Suprapubic skin (tissue), 4 donors: ENCODE results near the gene CDK5R1. TPM values are rescaled to one million over a fixed set of nuclear protein-coding genes. Genes with fewer than 3 reads are reported as not detected.

ENCODE experiments used
- DNase-seq, 2 donors: peaks; one replicate each; pipeline ENCODE4 v3.0.0-alpha.2; 2019; ENCODE audit warnings: low spot score in 2 of 2
- H3K27ac ChIP-seq: fragments of 200-600 bp; sonication (generic); one replicate; pipeline ENCODE4 v1.5.1; 2019
- H3K27me3 ChIP-seq: fragments of 200-600 bp; sonication (generic); one replicate; pipeline ENCODE4 v1.5.1; 2019
- H3K36me3 ChIP-seq: fragments of 200-600 bp; sonication (generic); one replicate; pipeline ENCODE4 v1.5.1; 2019
- H3K4me1 ChIP-seq: fragments of 200-600 bp; sonication (generic); one replicate; pipeline ENCODE4 v1.5.1; 2019
- H3K4me3 ChIP-seq: fragments of 200-600 bp; sonication (generic); one replicate; pipeline ENCODE4 v1.5.1; 2019; ENCODE audit warnings: mild to moderate bottlenecking
- H3K9me3 ChIP-seq: fragments of 200-600 bp; sonication (generic); one replicate; pipeline ENCODE4 v1.5.1; 2019
- EP300 ChIP-seq: sonication (generic); formaldehyde crosslinking; IDR thresholded peaks from one replicate; pipeline ENCODE4 v1.6.1; 2017; ENCODE audit warnings: antibody characterized with exemption
- POLR2A ChIP-seq, 2 donors: fragments of 450-650 bp; IDR thresholded peaks; one replicate each; pipeline ENCODE4 v1.6.1; 2017; ENCODE audit warnings: antibody characterized with exemption in 2 of 2, mild to moderate bottlenecking in 2 of 2, moderate library complexity in 2 of 2
- POLR2AphosphoS5 ChIP-seq, 3 donors: sonication (generic); formaldehyde crosslinking; IDR thresholded peaks; one replicate each; pipeline ENCODE4 v1.6.1; 2017; ENCODE audit warnings: antibody characterized with exemption in 3 of 3
- WGBS: methylation state at CpG from one replicate; pipeline ENCODE4 v1.1.5; 2018; 5-methylcytosine and 5-hydroxymethylcytosine counted together
- total RNA-seq, 4 donors: library from RNA; depleted of rRNA; stranded (reverse); fragments of >200 nt; gene quantifications; one replicate each; pipeline ENCODE4 v1.1.0, GENCODE V29; 2016
- TF ChIP-seq, protein P1 (sequence below), 2 donors: fragments of 200-600 bp in 1 of 2; fragments of 450-650 bp in 1 of 2; sonication (generic) in 1 of 2; IDR thresholded peaks; one replicate each; pipeline ENCODE4 v1.5.1; 2016 to 2019; ENCODE audit warnings: antibody characterized with exemption in 2 of 2, mild to moderate bottlenecking in 1 of 2, moderate library complexity in 1 of 2

The CDK5R1 gene
- total RNA-seq, 4 donors from 2014 or later: 3.5 to 6.9 (median 5.5) TPM

DNA sequence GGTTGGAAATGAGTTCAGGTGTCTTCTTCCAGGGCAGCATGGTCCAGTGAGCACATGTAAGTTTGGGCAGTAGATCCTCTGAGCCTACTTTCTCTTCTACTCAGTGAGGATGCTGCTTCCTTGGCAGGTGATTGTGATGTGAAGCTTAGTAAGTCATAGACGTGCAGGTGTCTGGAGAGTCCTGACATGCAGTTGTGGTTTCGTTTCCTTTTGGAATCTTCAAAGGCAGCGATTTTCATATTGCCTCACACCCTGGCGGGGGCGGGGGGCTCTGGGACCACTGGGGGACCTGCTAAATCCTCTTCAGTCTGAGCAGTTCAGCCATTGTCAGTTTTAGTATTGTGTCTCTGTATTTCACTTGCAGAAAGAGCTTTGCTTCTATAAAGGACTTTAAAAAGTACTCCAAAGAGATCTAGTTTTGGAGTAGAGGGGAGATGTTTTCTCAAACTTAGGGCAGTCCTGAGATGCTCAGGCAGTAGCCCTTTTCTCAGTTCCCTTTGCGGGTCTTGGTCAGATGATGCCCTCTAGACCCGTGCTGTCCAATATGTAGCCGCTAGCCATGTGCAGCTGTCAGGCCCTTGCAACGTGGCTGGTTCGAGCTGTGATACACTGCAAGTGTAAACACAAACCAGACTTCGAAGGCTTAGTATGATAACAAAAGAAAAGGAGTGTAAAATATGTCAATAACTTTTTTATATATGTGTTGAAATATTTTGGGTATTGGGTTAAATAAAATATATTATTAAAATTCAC is 4.0 kb upstream of the CDK5R1 start:
- TF ChIP-seq, protein P1, sequence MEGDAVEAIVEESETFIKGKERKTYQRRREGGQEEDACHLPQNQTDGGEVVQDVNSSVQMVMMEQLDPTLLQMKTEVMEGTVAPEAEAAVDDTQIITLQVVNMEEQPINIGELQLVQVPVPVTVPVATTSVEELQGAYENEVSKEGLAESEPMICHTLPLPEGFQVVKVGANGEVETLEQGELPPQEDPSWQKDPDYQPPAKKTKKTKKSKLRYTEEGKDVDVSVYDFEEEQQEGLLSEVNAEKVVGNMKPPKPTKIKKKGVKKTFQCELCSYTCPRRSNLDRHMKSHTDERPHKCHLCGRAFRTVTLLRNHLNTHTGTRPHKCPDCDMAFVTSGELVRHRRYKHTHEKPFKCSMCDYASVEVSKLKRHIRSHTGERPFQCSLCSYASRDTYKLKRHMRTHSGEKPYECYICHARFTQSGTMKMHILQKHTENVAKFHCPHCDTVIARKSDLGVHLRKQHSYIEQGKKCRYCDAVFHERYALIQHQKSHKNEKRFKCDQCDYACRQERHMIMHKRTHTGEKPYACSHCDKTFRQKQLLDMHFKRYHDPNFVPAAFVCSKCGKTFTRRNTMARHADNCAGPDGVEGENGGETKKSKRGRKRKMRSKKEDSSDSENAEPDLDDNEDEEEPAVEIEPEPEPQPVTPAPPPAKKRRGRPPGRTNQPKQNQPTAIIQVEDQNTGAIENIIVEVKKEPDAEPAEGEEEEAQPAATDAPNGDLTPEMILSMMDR (IDR thresholded peaks at IDR 0.05): no peak
- TF ChIP-seq EP300 (no peak), POLR2A (IDR thresholded peaks at IDR 0.05) (no peak), POLR2AphosphoS5 (IDR thresholded peaks at IDR 0.05) (no peak)
- H3K4me3 ChIP-seq: no peak overlapping the region
- H3K4me1 ChIP-seq: peaks cover 29% of the 10 kb centered on the region
- no peaks in the 10 kb centered on the region for H3K9me3 ChIP-seq
- H3K36me3 ChIP-seq: peaks cover 41% of the 10 kb centered on the region
- no peaks in the 10 kb centered on the region for H3K27me3 ChIP-seq
- 69% methylated on average over 11 of the region's 11 CpGs for WGBS
- H3K27ac ChIP-seq: no peak overlapping the region
- DNase-seq: no peak

DNA sequence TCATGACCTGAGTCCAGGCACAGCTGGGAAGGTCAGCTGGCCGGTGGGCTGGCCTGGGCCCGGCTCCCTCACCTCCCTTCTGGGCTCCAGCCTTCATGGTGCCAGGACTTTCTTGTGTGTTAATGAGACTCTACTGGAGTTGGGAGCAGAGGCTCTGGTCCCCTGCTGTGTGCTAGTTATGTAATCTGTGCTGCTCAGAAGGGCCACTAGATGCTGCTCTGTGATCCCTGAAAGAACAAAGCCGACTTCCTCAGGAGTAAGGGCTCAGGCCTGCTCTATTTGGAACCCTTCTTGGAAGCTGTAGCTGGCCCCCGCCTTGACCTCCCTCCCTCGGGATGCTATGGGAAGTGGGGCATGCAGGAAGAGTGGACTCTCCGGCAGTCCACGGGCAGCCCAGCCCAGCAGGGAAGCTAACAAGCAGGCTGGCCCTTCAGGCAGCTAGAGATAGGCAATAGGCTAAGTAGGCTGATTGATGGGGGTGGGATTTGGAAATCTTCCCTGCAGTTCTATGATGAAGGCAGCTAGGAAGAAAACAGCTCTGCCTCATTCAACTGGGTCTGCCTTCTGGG is 3.3 kb upstream of the CDK5R1 start:
- 60% methylated on average over 1 of the region's 7 CpGs for WGBS
- H3K36me3 ChIP-seq: peaks cover 33% of the 10 kb centered on the region
- no peaks in the 10 kb centered on the region for H3K9me3 ChIP-seq
- no peak overlapping the region for H3K27ac ChIP-seq
- H3K4me1 ChIP-seq: peaks cover 33% of the 10 kb centered on the region
- H3K4me3 ChIP-seq: no peak overlapping the region
- TF ChIP-seq EP300 (no peak), POLR2AphosphoS5 (IDR thresholded peaks at IDR 0.05) (peak in 1 of 3 donors; percentile 18), POLR2A (IDR thresholded peaks at IDR 0.05) (no peak)
- TF ChIP-seq, protein P1 (IDR thresholded peaks at IDR 0.05): peak; percentile 28 to 54
- H3K27me3 ChIP-seq: no peaks in the 10 kb centered on the region
- DNase-seq: peak in 1 of 2 donors; percentile 79

DNA sequence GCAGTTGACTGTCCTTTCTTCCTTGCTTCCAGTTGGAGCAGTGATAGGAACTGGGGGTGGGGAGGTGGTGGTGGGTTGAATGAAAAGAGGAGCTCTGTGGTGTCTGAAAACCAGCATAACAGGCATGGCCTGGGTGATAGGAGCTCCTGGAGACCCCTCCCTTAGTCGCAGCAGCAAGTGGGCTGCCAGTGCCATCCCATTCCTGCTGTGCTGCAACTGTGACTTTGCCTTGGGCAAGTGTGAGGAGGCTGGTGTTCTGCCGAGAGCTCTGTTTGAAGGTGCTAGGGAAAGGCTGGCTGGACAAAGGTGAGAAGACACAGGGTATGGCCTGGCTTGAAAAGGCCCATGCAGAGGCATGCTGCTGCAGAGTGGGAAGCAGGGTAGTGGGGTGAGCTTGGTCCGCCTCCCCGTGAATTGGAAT is 2.7 kb upstream of the CDK5R1 start:
- TF ChIP-seq POLR2AphosphoS5 (IDR thresholded peaks at IDR 0.05): no peak
- no peak for TF ChIP-seq EP300
- TF ChIP-seq POLR2A (IDR thresholded peaks at IDR 0.05): no peak
- TF ChIP-seq, protein P1 (IDR thresholded peaks at IDR 0.05): no peak
- peak in 1 of 2 donors; percentile 57 for DNase-seq
- H3K27me3 ChIP-seq: no peaks in the 10 kb centered on the region
- 78% methylated on average over 4 of the region's 4 CpGs for WGBS
- no peak overlapping the region for H3K4me3 ChIP-seq
- peaks cover 28% of the 10 kb centered on the region for H3K36me3 ChIP-seq
- H3K4me1 ChIP-seq: peaks cover 33% of the 10 kb centered on the region
- no peaks in the 10 kb centered on the region for H3K9me3 ChIP-seq
- no peak overlapping the region for H3K27ac ChIP-seq

DNA sequence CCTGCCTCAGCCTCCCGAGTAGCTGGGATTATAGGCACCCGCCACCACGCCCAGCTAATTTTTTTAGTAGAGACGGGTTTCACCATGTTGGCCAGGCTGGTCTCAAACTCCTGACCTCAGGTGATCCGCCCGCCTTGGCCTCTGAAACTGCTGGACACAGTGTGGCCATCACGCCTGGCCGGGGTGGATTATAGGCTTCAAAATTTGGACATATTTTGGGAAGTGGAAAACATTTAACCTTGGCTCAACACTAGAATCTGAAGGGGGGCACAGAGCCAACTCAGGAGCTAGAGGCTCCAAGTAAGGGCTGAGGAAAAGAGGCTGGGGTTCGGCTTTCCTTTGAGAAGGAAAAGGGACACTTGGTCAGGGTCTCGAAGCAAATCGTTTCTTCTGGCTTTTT is 2.2 kb upstream of the CDK5R1 start:
- Histone ChIP-seq H3K36me3 (peaks cover 22% of the 10 kb centered on the region), H3K27me3 (no peaks in the 10 kb centered on the region), H3K9me3 (no peaks in the 10 kb centered on the region), H3K4me3 (no peak overlapping the region), H3K4me1 (peaks cover 33% of the 10 kb centered on the region), H3K27ac (no peak overlapping the region)
- no peak for TF ChIP-seq POLR2AphosphoS5 (IDR thresholded peaks at IDR 0.05)
- TF ChIP-seq, protein P1 (IDR thresholded peaks at IDR 0.05): no peak
- no peak for TF ChIP-seq EP300
- no peak for TF ChIP-seq POLR2A (IDR thresholded peaks at IDR 0.05)
- DNase-seq: no peak
- 83% methylated on average over 11 of the region's 11 CpGs for WGBS

DNA sequence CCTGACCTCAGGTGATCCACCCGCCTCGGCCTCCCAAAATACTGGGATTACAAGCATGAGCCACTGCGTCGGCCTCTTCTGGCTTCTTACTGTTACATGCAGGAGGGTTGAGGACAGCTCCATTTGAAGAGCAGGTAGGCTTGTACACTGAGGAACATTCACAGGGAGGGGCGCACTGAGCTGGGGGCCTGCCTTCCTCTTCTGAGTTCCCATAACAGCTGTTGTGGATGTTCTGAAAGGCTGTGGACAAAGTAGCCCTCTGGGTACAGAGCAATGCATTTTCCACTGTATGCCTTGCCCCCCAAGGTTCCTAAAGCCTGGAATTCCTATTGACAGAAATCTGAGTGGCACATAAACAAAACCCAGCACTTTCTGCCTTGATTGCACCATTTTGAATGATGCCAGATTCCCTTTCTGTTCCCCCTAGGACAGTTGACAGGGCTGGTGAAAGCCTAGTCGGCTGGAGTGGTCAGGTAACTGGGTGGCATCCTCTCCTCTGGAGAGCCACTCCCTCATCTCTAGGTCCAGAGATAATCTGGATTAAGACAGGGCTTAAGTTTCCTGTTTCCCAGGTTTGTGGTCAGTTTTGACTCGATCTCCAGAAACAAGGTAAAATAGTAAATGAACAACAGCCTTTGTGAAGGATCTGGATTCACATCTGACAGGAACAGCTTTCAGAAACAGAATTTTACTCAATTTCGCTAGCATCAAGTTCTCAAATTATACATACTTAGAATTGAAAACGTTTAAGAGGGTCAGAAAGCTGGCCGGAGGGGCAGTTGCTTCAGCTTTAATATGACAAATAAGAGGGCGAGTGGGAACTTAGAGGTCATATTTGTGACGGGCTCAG is 1.3 kb upstream of the CDK5R1 start:
- TF ChIP-seq POLR2AphosphoS5 (IDR thresholded peaks at IDR 0.05): no peak
- no peak for TF ChIP-seq EP300
- no peak for TF ChIP-seq POLR2A (IDR thresholded peaks at IDR 0.05)
- TF ChIP-seq, protein P1 (IDR thresholded peaks at IDR 0.05): no peak

More for the DNA sequence above, 1.3 kb upstream of the CDK5R1 start:
- WGBS: 75% methylated on average over 12 of the region's 12 CpGs
- peak in 1 of 2 donors; percentile 49 for DNase-seq
- Histone ChIP-seq H3K27ac (peak overlapping the region; percentile 76), H3K4me3 (peak overlapping the region; percentile 70), H3K4me1 (peaks cover 38% of the 10 kb centered on the region), H3K36me3 (peaks cover 14% of the 10 kb centered on the region), H3K9me3 (no peaks in the 10 kb centered on the region), H3K27me3 (no peaks in the 10 kb centered on the region)
